ENCODE data around the gene GJA1.
"Not testable (repeated sequence)": the region's sequence is repeated elsewhere in the genome, so short reads cannot be mapped to it uniquely, and the experiment has no call there.

The GJA1 gene

DNA sequence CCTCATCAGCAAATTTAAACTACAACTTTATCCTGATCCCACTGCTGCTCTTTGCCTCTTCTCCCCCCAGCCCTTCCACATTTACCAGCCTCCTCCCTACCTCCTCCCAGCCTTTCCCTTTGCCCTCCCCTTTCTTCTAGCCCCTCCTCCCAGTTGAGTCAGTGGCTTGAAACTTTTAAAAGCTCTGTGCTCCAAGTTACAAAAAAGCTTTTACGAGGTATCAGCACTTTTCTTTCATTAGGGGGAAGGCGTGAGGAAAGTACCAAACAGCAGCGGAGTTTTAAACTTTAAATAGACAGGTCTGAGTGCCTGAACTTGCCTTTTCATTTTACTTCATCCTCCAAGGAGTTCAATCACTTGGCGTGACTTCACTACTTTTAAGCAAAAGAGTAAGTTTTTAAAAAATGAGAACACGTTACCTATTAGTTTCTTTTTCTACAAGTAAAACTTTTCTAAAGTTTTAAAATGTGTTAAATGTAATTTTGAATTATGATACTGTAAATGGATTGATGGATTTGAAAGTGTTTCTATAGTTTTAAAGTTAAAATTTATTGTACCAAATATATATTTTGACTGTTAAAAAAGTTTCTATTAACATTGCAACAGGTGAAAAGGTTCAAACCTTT is at the start of gene GJA1:
GJA1 (plus strand) TSS at position 203 of the 626 bp plus-strand sequence. CDS start 11,202 bp downstream, outside the sequence.
- DNase-seq: no peak

DNA sequence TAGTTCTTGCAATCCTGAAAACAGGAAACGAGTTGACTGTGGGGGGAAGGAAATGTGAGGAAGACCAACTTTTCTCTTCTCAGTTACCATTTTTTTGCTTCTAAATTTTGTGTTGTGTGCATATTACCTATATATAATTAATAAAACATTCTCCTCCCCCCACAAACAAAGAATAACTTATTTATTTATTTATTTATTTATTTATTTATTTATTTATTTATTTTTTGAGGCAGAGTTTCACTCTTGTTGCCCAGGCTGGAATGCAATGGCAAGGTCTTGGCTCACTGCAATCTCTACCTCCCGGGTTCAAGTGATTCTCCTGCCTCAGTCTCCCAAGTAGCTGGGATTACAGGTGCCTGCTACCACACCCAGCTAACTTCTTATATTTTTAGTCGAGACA is 48.9 kb upstream of the GJA1 start:
- DNase-seq: not testable (repeated sequence)

DNA sequence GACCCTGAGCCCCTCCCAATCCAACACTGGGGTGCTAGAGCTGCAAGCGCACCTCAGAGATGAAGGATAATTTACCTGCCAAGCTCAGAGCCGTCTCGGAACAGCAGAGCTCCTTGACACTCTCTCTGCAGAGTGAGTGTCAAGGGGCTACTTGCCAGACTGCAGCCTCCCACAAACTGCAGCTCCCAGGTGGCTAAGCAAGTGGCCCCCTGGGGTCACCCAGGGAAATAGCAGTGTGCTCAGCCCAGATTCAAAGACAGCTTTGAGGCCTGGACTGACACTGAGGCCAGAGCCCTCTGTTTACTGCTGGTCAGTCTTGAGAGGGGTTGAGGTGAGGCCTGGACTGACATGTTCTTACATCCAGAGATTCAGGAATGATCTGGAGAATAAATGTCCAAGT is 46.0 kb upstream of the GJA1 start:
- no peak for DNase-seq

DNA sequence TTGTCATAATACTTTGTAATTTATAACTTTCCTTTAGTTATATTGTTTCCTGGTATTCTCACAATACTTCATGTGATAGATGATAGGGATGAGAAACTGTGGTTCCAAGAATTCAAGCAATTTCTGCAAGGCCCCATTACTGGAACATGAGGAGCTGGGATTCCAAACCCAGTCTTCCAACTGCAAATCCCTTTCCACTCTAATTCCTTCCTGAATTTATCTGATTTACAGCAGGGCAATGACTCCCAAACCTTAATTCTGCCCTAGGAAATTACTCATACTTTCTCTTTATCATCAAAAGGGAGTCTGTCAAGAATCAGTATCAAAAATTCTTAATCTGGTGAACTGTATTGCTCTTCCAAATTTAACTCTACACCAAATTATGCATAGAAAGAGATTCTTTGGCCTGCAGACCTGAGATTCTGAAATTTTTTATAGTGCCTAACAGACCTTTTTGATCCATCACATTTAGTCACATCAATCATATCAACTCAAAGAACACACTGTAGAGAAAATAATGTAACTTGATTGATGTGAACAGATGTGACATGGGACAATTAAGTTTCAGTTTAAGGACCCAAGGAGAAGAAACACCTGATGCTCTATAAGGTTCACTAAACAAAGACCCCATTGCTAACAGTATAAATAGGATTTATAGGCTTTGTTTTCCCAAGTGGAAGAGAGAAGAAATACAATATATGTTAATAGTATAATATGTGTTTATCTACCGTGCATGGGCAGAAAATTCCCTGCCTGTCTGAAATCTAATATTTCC is 41.5 kb upstream of the GJA1 start:
- DNase-seq: peak in 1 of 2 experiments; percentile 48

DNA sequence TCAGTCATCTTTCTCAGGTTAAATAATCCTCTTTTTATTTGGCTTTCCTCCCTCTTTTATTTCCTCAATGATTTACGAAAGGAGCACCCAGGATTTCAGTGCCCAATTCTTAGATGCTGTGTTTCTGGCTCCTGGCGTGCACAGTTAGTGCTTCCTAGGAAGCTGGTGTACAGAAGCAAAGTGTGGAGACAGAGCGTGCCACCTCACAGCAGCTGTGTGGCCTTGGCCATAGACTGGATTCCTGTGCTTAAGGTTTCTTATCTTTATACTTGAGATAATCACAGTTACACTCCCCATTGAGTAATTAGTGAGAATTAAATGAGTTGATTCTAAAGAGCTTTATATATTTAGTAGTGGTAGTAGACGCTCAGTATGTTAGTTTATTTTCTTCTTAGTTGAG is 39.7 kb upstream of the GJA1 start:
- no peak for DNase-seq

DNA sequence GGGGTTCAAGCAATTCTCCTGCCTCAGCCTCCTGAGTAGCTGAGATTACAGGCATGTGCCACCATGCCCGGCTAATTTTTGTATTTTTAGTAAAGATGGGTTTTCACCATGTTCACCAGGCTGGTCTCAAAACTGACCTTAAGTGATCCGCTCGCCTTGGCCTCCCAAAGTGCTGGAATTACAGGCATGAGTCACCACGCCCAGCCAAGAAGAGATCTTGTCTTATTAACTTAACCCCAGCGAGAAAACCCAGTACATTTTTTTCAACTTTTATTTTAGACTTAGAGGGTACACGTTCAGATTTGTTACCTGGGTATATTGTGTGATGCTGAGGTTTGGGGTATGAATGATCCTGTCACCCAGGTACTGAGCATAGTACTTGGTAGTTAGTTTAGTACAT is 38.3 kb upstream of the GJA1 start:
- not testable (repeated sequence) for DNase-seq

DNA sequence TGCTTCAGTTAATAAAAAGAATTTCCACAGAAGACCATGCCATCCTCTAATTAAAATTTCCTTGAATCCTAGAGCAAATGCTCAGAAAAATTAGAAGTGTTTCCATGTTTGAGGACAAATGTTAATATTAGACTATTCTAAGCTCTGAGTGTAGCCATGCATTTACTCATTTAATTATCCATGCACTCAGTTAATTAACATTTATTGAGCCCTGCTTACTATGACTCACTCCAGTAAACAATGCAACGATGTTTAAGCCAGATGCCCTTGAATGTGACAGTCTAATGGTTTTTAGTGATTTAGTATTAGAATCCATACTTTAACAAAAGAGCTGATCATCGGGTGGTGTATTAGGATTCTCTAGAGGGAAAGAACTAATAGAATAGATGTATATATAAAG is 37.3 kb upstream of the GJA1 start:
- no peak for DNase-seq

DNA sequence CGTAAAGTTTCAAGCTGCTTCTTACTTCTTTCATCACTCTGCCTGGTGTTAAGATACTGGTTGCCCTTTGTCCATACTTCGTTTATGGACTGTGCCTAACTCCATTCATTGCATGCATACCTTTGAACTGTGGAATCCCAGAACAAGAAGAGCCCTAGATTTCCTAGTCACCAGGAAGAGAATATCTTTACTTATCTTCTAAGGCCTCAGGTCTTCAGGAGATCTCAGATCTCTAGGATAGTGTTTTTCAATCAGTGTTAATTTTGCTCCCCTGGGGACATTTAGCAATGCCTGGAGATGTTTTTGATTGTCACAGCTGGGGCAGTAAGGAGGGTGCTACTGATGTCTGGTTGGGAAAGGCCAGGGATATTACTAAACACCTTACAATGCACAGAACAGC is 35.5 kb upstream of the GJA1 start:
- DNase-seq: no peak

DNA sequence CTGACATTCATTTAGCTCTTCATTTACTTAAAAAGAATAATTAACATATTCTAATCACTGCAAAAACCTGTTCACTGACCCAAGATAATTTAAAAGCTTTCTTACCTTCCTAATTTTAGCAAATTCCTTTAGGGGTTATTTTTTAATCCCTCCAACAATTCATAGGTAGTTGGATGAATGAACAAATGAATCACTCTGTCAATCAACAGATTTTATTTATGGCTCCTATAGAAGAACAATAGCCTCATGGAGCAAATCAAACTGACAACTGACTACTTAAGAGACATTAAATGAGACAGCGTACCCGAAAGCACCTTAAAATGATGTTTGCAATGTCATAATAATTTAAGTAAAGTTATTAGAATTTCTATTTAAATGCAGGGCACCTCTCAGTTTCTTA is 31.5 kb upstream of the GJA1 start:
- no peak for DNase-seq

DNA sequence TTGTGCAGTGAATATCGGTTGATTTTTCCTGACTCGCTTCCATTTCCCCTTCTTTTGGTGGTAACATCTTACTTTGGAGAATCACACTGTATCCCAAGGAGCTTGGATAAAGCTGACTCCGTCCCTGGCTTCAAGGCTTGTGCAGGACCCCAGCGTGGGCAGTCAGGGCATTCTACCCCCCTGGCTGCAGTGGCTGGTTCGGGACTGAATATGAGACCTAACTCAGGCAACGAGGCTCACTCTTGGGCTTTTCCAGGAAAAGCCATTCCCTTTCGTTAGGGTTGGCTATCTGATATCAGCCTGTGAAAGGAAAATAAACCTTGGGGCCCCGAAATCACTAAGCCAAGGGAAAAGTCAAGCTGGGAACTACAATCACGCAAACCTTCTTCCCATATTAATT is 30.1 kb upstream of the GJA1 start:
- DNase-seq: no peak

DNA sequence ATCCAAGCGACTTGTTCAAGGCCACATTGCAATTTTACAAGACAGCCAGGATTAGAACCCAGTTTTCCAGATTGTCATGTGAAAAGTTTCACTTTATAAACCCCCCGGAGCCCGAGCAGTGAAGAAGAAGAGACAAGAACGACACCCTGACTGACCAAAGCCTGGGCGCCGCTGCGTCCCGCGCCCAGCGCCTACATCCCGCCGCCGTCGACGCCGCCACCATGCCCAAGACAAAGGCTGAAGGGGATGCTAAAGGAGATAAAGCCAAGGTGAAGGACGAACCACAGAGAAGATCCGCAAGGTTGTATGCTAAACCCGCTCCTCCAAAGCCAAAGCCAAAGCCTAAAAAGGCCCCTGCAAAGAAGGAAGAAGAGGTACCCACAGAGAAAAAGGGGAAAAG is 27.1 kb upstream of the GJA1 start:
- no peak for DNase-seq

DNA sequence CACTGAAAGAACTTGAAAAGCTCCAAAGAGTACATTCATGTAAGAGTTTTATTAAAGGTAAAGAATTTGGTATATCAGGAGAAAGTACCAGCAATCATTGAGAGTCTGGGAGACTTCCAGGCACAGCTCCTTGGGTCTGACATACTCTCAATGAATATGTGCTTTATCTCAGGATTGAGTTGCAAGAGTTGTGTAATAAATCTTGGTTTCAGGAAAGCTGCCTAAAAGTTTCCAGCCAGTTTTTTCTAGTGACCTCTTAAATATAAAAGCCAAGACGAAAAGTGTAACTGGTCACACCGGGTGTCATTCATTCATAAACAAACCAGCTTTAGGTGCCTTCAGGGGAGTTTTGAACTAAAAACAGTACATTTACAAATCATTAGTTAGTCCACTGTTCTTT is 21.6 kb upstream of the GJA1 start:
- no peak for DNase-seq

DNA sequence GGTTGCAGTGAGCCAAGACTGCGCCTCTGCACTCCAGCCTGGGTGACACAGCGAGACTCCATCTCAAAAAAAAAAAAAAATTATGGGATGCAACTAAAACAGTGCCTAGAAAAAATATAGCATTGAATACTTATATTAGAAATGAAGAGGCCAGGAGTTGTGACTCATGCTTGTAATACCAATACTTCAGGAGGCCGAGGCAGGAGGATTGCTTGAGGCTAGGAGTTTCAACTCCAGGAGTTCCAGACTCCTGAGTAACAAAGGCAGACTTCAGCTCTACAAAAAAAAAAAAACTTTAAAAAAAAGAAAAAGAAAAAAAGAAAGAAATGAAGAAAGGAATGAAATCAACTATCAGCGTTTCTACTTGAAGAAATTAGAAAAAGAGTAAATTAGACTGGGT is 17.1 kb upstream of the GJA1 start:
- no peak for DNase-seq

DNA sequence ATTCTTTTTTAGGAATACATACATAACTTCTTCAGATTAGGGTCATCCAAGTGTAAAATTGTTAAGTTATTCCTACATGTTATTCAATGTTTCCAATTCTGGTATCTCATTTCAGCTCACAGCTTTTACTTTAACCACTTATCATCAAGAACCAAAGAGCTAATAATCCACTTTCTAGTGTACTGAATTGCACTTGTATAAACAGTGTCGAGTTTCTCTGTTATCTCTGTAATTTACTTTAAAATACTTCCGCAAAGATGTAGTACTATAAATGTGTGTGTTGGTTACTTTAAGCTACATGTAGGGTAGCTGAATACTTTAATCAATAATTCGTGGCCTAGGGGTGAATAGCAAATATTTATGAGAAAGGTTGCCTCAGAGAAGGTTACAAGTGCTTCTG is 8.8 kb upstream of the GJA1 start:
- no peak for DNase-seq

DNA sequence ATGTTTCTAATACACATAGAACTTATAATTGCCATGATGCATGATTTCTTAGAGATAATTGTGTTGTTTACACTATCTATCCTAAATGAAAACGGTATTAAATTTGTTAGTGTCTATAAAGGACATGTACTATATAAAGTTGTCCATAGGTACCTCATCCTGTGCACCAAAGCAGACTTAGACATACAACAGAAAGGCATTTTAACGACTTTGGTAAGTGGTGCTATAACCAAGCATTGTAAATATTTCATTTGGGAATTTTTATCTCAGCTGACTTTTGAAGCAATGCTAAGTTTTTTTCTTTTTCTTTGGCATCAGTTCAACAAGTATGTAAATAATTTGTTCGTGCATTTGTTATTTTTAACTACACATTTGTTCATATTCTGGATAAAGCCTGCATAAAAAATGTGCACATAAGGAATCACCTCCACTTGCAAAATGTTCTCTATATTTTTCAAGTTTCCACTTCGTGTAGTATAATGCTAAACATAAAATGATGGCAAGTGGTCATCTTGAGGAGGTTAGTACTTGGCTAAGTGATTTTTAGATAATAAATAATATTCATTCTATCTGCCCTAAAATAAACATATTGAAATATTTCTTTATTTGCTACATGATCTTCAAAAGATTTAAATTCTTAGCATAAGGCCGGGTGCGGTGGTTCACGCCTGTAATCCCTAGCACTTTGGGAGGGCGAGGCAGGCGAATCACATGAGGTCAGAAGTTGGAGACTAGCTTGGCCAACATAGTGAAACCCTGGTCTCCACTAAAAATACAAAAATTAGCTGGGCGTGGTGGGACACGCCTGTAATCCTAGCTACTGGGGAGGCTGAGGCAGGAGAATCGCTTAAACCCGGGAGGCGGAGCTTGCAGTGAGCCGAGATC is 6.3 kb upstream of the GJA1 start:
- DNase-seq: no peak

DNA sequence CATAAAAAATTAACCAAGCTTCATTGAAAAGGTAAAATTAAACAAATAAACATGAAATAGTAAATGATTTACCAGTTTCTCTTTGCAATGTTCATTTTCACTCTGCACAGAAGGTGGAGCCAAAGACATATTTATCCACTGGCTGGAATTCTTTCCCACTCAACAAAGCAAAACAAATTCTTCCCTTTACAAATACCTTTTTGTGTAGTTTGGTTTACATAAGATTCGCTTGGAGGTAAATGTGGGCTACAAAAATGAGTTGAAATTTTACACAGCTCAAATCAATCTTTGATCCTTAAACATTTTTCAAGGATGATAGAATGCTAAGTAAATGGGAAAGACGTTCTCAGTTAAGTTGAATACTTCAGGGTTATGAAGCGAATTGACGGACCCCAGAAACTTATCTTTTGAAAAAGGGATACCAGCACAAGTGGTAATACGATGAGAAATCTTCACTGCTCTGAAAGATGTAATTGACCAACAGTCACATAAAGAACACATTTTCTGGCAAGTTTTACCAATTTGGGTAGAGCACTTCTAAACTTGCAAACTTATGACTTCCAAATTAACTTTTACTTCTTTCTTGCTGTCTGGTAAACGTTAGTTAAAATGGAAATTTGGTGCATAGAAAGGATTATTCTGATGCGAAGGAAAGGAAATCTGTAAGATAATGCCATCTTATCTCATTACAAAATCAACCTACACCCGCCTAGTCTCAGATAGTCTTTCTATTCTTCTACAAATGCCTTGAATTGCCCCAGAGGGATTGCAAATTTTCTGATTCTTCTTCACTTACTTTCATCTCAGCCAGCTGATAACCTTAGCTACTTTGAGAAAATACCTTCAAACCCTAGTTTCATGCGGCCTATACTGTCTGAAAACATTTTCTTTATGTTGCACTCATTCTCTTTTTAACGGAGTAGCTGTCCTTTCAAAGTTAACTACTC is 4.7 kb upstream of the GJA1 start:
- DNase-seq: peak; percentile 7 to 28

DNA sequence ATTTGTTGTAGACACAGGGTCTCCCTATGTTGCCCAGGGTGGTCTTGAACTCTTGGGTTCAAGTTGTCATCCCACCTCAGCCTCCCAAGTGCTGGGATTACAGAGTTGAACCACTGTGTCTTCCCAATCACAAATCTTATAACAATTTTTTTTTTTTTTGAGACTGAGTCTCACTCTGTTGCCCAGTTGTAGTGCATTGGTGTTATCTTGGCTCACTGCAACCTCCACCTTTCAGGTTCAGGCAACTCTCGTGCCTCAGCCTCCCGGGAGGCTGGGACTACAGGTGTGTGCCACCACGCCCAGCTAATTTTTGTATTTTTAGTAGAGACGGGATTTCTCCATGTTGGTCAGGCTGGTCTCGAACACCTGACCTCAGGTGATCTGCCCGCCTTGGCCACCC is 3.7 kb upstream of the GJA1 start:
- DNase-seq: not testable (repeated sequence)

DNA sequence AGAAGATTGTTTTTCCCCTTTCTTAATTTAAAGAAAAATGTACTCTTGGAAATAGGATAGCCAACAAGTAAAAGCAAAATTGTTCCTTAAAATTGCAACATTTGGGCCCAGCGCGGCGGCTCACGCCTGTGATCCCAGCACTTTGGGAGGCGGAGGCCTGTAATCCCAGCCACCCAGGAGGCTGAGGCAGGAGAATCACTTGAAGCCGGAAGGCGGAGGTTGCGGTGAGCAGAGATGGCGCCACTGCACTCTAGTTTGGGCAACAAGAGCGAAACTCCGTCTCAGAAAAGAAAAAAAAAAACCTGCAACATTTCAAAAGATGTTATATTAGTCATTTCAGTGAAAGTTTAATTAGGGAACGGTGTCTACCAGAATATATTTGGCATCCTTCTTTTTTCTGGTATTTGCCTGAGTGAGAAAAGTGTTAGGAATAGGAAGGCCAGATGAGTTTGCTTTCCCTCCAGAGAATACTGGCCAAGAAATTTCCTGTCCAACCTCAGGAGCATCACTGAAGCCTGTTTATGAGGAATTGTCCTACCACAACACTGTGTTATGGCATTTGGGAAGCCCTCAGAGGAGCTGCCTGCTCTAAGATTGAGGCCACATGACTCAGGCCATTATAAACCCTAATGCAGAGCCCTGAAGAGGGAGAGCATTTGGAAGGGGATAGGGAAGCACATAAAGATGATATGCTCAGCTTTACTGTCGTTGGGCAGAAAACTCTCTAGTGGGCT is 1.2 kb upstream of the GJA1 start:
- peak in 1 of 2 experiments; percentile 5 for DNase-seq

DNA sequence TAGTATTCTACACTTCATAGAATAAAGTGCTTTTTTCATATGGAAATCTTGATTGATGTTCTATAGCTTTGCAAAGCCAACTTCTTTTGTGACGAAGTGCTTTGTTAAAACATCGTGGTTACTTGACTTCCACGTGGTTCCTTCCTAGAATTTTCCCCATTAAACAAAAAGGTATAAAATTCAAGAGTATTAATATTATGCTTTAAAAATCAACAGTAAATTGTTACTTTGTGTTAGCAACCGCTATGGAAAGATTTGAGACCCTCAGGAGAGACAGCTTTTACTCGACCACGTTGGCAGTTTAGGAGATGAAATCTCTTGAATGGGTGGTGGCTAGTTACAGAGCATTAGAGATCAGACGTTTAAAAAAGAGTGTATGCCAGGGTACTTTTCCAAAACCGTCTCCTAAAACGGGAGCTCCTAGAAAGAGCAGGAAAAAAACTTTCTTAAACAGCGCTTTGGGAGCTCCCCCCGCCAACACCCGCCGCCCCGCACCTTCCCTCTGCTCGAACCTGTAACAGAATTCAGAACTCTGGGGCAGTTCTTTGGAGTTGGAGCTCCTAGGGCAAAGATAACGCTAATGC is 920 bp downstream of the GJA1 start:
- DNase-seq: no peak

DNA sequence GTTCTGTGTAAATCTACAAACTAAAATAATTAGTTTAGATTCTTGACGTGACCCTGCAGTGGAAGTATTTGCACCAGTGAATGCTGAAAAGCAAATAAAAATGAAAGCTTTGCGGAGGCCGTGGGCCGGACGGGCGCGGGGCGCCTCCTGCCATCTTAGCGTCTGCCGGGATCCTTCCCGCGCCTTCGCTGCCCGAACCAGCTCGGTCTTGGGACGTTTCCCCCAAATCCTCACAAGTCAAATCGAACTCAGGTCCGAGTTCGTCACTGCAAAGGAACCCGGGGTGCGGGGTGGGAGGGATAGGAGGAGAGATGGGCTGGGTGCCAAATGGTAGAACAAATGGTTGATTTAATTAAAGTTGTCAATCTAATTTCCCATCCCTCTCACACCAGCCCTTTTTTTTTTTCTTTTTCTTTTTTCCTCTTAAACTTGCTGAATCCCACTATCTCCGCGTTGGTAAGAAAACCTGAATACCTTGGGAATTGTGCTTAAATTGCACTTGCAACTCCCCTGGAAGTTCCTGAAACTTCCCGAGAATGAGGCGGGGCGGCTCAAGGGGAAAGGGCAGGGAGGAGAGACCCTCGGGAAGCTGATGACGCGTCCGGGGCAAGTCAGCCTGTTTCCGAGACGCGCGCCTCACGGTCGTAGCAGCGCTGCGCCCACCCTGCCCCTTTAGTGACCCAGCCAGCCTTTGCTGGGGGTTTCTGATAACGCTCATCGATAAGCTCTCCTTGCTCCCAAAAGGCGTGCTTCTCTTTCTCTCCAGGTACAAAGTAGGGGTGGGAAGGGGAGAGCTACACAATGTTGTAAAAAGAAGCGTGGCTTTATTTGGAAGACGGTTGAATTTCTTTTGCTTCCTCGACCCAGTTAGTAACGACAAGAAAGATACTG is 1.8 kb downstream of the GJA1 start:
- DNase-seq: peak; percentile 28 to 38
